ENCODE data around the gene SEMA3F.

DNA sequence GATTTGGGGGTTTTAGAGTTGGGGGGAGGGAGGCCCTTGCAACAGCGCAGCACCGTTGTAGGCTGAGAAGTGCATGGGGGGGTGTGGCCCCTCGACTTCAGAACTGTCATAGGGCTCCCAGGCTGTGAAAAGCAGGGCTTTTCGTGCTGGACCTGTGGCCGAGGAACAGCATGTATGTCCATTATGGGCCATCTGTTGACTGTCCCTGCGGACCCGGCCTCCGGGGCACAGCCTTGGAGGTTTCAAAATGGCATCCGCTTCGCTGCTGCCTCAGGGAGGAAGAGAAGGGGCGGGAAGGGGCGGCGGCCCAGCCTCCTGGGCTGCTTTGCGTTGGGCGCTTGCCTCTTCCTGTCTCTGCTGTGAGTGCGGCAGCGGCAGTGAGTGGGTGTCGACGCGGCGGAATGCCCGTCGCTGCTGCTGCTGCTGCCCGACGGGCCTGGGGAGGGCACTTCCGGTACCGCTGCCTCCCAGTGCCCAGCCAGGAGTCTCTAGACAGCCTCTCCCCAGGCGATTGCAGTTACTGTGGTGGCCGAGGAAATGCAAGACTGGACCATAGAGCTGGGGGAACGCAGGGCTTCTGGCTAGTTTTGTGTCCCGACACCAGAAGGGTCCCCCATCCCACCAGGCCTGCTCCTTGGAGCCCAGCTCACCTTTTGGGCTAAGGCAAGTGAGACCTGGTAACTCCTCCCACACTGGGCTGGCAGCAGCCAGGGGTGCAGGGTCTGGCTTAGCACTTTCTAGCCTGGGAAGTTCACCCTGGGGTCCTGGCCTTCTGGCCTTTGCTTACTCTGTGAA lies 82.8 kb downstream of the SEMA3F start:
- TF ChIP-seq, protein P1, sequence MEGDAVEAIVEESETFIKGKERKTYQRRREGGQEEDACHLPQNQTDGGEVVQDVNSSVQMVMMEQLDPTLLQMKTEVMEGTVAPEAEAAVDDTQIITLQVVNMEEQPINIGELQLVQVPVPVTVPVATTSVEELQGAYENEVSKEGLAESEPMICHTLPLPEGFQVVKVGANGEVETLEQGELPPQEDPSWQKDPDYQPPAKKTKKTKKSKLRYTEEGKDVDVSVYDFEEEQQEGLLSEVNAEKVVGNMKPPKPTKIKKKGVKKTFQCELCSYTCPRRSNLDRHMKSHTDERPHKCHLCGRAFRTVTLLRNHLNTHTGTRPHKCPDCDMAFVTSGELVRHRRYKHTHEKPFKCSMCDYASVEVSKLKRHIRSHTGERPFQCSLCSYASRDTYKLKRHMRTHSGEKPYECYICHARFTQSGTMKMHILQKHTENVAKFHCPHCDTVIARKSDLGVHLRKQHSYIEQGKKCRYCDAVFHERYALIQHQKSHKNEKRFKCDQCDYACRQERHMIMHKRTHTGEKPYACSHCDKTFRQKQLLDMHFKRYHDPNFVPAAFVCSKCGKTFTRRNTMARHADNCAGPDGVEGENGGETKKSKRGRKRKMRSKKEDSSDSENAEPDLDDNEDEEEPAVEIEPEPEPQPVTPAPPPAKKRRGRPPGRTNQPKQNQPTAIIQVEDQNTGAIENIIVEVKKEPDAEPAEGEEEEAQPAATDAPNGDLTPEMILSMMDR (IDR thresholded peaks at IDR 0.05): no peak
- TF ChIP-seq POLR2AphosphoS5 (IDR thresholded peaks at IDR 0.05; ENCODE audit: low read depth, low read length) (0 out of 2 replicates have a peak, but pooled peaks have one; percentile 16), SIN3A (IDR thresholded peaks at IDR 0.05; ENCODE audit: borderline replicate concordance, insufficient read depth, low read depth, low read length) (no peak)
- TF ChIP-seq, protein P2, sequence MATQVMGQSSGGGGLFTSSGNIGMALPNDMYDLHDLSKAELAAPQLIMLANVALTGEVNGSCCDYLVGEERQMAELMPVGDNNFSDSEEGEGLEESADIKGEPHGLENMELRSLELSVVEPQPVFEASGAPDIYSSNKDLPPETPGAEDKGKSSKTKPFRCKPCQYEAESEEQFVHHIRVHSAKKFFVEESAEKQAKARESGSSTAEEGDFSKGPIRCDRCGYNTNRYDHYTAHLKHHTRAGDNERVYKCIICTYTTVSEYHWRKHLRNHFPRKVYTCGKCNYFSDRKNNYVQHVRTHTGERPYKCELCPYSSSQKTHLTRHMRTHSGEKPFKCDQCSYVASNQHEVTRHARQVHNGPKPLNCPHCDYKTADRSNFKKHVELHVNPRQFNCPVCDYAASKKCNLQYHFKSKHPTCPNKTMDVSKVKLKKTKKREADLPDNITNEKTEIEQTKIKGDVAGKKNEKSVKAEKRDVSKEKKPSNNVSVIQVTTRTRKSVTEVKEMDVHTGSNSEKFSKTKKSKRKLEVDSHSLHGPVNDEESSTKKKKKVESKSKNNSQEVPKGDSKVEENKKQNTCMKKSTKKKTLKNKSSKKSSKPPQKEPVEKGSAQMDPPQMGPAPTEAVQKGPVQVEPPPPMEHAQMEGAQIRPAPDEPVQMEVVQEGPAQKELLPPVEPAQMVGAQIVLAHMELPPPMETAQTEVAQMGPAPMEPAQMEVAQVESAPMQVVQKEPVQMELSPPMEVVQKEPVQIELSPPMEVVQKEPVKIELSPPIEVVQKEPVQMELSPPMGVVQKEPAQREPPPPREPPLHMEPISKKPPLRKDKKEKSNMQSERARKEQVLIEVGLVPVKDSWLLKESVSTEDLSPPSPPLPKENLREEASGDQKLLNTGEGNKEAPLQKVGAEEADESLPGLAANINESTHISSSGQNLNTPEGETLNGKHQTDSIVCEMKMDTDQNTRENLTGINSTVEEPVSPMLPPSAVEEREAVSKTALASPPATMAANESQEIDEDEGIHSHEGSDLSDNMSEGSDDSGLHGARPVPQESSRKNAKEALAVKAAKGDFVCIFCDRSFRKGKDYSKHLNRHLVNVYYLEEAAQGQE (IDR thresholded peaks at IDR 0.05; ENCODE audit: insufficient read depth in 1 of 2, low read depth in 2 of 2, low read length in 1 of 2): no peak
